Spinal cord (tissue), 10 donors: Measurements from ENCODE around the gene TNC. TPM values are rescaled to one million over a fixed set of nuclear protein-coding genes. Genes with fewer than 3 reads are reported as not detected.

Experiments used
- DNase-seq, 6 donors: peaks; one replicate each; pipeline versions ENCODE4 v3.0.0 to v3.0.0-alpha.2; 2013 to 2015; ENCODE audit warnings: low spot score in 6 of 6, low read depth in 4 of 6
- H3K27ac ChIP-seq: one replicate; pipeline ENCODE4 v1.5.1; 2013; ENCODE audit warnings: low read depth, low read length, control low read depth
- H3K27me3 ChIP-seq: one replicate; pipeline ENCODE4 v1.6.1; 2013; ENCODE audit warnings: low read length; ENCODE audit not compliant: control insufficient read depth, insufficient read depth
- H3K36me3 ChIP-seq: one replicate; pipeline ENCODE4 v1.6.1; 2013; ENCODE audit warnings: low read length; ENCODE audit not compliant: control insufficient read depth, insufficient read depth
- H3K4me1 ChIP-seq: one replicate; pipeline ENCODE4 v1.6.1; 2013; ENCODE audit warnings: low read length; ENCODE audit not compliant: control insufficient read depth, insufficient read depth
- H3K4me3 ChIP-seq: one replicate; pipeline ENCODE4 v1.5.1; 2013; ENCODE audit warnings: low read depth, low read length, control low read depth
- H3K9me3 ChIP-seq: one replicate; pipeline ENCODE4 v1.6.1; 2013; ENCODE audit warnings: low read length; ENCODE audit not compliant: control insufficient read depth, insufficient read depth
- WGBS: methylation state at CpG from one replicate; pipeline ENCODE4 v1.1.5; 2013; ENCODE audit warnings: missing lambda C conversion rate; ENCODE audit not compliant: insufficient coverage; 5-methylcytosine and 5-hydroxymethylcytosine counted together
- polyA plus RNA-seq, 2 donors: library from polyadenylated mRNA; unstranded; fragments of 120-200 nt; gene quantifications; one replicate each; pipeline ENCODE4 v1.2.1, GENCODE V29; 2013; ENCODE audit not compliant: insufficient read length in 2 of 2
- total RNA-seq, 2 donors: library from RNA; depleted of rRNA in 1 of 2; stranded (reverse); fragments of 120-200 nt in 1 of 2; fragments of >200 nt in 1 of 2; gene quantifications; one replicate each; pipeline versions ENCODE4 v1.2.3 to v1.2.4, GENCODE V29; 2013 to 2014
- donor health status: healthy.

Gene TNC
- total and polyA plus RNA-seq, 4 donors, result 83.8 to 213 (median 122) TPM

DNA sequence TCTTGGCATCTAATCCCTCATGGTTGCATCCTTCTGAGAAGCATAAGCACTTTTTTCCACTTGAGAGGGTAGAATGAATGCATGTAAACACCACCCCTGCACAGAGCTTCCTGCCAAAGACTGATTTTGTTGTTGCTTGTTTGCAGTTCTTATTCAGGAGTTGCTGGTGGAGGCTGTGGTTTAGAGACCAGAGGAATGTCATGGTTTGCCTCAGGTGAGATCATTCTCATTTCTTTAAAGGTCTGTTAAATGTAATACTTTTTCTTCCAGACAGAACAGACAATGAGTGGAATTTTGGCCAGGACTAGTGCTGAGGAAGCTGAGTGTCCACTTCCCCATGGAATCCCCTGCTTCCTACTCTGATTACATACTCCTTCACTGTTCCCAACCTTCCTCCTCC lies 3.2 kb upstream of the TNC start:
- Histone ChIP-seq H3K27me3 (no peaks in the 10 kb centered on the region), H3K4me3 (no peak overlapping the region), H3K27ac (no peak overlapping the region), H3K4me1 (peaks cover 13% of the 10 kb centered on the region), H3K36me3 (no peaks in the 10 kb centered on the region), H3K9me3 (no peaks in the 10 kb centered on the region)
- peak in 1 of 6 donors; percentile 47 for DNase-seq

DNA sequence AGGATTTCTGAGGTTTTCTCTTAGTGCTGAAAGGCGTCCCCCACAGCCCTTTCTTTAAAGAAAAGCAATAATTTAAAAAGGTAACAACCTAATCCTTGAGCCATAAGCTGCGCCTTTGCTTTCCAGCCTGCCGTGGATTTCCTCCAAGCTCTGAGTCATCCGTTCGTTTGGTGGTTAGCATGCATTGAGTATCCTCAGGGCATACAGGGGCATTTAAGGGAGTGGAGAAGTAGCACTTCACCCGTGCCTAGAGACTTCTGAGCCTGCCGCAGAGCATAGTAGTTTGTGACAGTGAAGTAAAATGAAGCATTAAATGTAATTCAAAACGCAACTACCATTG lies 892 bp upstream of the TNC start:
- peak; percentile 64 to 89 (median 72) for DNase-seq
- H3K27me3 ChIP-seq, result no peaks in the 10 kb centered on the region
- peak overlapping the region; percentile 87 for H3K27ac ChIP-seq
- peaks cover 13% of the 10 kb centered on the region for H3K4me1 ChIP-seq
- no peaks in the 10 kb centered on the region for H3K9me3 ChIP-seq
- WGBS, result 10% methylated on average over 4 of the region's 8 CpGs
- H3K4me3 ChIP-seq, result peak overlapping the region; percentile 57
- H3K36me3 ChIP-seq, result no peaks in the 10 kb centered on the region

DNA sequence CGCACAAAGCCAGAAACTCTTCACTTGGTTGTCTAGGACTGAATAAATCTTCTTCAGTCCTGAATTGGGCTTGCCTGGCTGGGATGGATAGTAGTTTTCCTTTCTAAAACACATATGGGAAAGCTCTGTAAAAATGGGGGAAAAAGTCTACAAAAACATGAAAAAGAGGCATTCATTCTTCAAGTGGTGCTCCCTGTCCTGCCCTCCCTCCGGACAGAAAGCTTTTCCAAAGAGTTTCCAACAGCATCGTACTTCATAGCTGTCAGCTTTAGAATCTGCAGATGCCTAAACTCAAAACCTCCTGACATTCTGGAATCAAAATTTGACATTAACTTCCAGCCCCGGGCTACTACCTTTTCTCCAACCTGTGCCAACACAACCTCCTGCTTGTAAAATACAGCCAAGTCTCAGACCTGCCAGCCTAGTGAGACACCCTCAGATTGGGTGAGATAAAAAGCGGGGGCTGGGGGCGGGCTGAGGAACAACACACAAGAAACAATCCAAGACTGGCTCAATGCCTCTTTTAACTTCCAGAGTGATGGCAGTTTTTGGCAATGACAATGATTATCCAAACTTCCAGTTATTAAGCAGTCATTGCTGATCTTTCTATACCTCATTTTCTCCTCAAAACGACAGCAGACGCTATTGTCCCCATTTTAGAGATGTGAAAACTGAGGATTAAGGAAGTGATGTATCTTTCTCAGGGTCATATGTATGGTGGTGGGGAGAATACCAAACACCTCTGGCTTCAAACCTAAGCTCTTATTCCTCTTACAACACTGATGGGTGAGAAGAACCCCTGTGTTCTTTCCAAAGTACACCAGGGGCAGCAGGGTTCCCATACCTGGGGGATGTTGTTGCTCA lies 1.3 kb downstream of the TNC start:
- DNase-seq, result peak in 1 of 6 donors; percentile 32
- Histone ChIP-seq H3K27me3 (no peaks in the 10 kb centered on the region), H3K9me3 (no peaks in the 10 kb centered on the region), H3K4me1 (peaks cover 16% of the 10 kb centered on the region), H3K4me3 (peak overlapping the region; percentile 57), H3K27ac (peak overlapping the region; percentile 87), H3K36me3 (no peaks in the 10 kb centered on the region)
- 41% methylated on average over 3 of the region's 8 CpGs for WGBS

DNA sequence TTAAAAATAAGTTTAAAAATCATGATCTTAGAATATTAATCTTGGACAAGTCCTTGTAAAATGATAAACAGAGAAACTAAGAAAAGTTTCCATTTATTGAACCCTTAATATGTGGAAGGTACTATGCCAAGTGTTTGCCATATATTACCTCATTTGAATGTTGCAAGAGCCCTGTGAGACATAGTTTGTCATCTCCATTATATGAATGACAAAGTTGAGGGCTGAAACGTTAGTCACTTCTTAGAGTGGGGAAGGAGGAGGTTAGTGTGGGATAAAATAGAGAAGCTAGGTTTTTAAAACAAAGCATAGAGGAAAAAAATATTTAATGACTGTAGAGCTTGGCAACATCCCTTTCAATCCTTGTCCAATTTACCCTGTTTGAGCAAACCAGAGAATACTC lies 2.0 kb downstream of the TNC start:
- DNase-seq, result no peak
- peaks cover 16% of the 10 kb centered on the region for H3K4me1 ChIP-seq

GRCh38 chr9:115115117-115115880 lies 2.7 kb downstream of the TNC start:
- peaks cover 16% of the 10 kb centered on the region for H3K4me1 ChIP-seq
- peak overlapping the region; percentile 43 for H3K27ac ChIP-seq
- no peaks in the 10 kb centered on the region for H3K27me3 ChIP-seq
- WGBS, result 40% methylated on average over 1 of the region's 2 CpGs
- H3K36me3 ChIP-seq, result no peaks in the 10 kb centered on the region
- no peak for DNase-seq
- no peaks in the 10 kb centered on the region for H3K9me3 ChIP-seq
- peak overlapping the region; percentile 57 for H3K4me3 ChIP-seq

More for the DNA sequence above, 2.0 kb downstream of the TNC start:
- no peaks in the 10 kb centered on the region for H3K27me3 ChIP-seq
- peak overlapping the region; percentile 87 for H3K27ac ChIP-seq
- no CpG with 5 or more reads among the region's 1 CpG for WGBS
- no peaks in the 10 kb centered on the region for H3K36me3 ChIP-seq
- no peaks in the 10 kb centered on the region for H3K9me3 ChIP-seq
- H3K4me3 ChIP-seq, result peak overlapping the region; percentile 57

- Histone ChIP-seq H3K4me3 (no peak overlapping the region), H3K9me3 (no peaks in the 10 kb centered on the region), H3K27ac (peak overlapping the region; percentile 43), H3K36me3 (no peaks in the 10 kb centered on the region), H3K27me3 (no peaks in the 10 kb centered on the region), H3K4me1 (peaks cover 16% of the 10 kb centered on the region)
- DNase-seq, result no peak
- no CpG with 5 or more reads among the region's 2 CpGs for WGBS
These were observed 3.4 kb downstream of the TNC start for GRCh38 chr9:115114546-115114945.

DNA sequence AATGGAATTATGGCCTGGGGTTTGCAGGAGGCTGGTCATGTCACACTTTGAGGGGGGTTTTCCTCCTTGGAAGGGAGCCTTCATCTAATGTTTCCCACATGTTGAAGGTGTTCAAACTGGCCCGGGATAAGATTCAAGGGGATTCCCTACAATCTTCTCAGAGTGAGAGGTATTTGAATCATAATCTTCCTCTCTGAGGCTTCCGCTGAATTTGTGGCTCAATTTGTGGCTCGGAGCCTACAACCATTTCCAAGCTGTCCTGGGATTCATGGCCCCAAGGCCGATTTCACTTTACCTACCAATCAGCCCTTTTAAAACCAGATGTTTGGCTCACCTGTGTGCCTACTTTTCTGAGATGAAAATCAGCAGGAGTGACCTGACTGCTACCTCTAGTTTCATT lies 3.9 kb downstream of the TNC start:
- Histone ChIP-seq H3K4me3 (no peak overlapping the region), H3K9me3 (no peaks in the 10 kb centered on the region), H3K27ac (no peak overlapping the region), H3K36me3 (no peaks in the 10 kb centered on the region), H3K4me1 (peaks cover 16% of the 10 kb centered on the region), H3K27me3 (no peaks in the 10 kb centered on the region)
- WGBS, result 96% methylated on average over 3 of the region's 4 CpGs
- DNase-seq, result no peak

DNA sequence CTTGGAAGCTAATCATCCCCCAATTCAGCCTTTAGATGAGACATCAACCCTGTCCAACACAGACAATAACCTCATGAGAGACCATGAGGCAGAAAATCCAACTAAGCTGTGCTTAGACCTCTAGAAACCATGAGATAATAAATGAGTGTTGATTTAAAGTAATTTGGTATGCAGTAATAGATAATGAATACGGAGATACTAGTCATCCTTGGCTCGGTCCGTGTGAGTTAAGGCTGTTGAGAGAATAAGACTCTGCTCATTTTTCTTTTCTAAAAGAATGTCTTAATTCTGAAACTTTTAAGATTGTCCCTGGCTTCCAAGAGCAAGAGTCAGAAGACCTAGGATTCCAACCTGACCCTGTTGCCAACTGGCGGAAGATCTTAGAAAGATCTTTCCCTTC lies 6.1 kb downstream of the TNC start:
- WGBS, result no CpG with 5 or more reads among the region's 4 CpGs
- no peak overlapping the region for H3K4me3 ChIP-seq
- no peaks in the 10 kb centered on the region for H3K36me3 ChIP-seq
- peaks cover 3% of the 10 kb centered on the region for H3K4me1 ChIP-seq
- no peaks in the 10 kb centered on the region for H3K9me3 ChIP-seq
- H3K27me3 ChIP-seq, result no peaks in the 10 kb centered on the region
- no peak for DNase-seq
- no peak overlapping the region for H3K27ac ChIP-seq

DNA sequence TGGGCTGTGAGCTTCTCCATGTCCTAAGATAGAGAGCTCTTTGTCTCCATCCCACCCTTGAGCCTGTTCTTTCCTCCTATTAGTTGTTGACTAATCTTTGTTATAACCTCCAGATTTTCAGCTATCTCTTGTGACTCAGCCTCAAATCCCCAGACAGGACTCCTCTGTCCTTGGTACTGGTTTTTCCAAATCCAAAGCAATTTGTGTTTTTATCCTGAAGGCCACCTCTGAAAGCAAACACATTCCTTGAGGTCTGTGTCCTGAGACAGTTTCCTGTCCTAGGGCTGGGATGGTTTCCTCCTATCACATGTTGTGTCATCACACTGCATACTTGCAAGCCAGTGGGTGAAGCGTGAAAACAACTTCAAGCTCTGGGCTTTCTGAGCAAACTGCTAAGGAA lies 8.5 kb downstream of the TNC start:
- no peaks in the 10 kb centered on the region for H3K36me3 ChIP-seq
- no peak for DNase-seq
- peaks cover 3% of the 10 kb centered on the region for H3K4me1 ChIP-seq
- no peaks in the 10 kb centered on the region for H3K9me3 ChIP-seq
- no peaks in the 10 kb centered on the region for H3K27me3 ChIP-seq
- no peak overlapping the region for H3K27ac ChIP-seq
- 80% methylated on average over 1 of the region's 1 CpG for WGBS
- H3K4me3 ChIP-seq, result no peak overlapping the region

GRCh38 chr9:115107701-115108100 lies 10.3 kb downstream of the TNC start:
- WGBS, result 79% methylated on average over 2 of the region's 2 CpGs
- no peak overlapping the region for H3K27ac ChIP-seq
- no peak overlapping the region for H3K4me3 ChIP-seq
- H3K36me3 ChIP-seq, result no peaks in the 10 kb centered on the region
- H3K27me3 ChIP-seq, result no peaks in the 10 kb centered on the region
- H3K9me3 ChIP-seq, result no peaks in the 10 kb centered on the region
- H3K4me1 ChIP-seq, result peaks cover 1% of the 10 kb centered on the region
- no peak for DNase-seq
